B cell (primary cell): ENCODE measurements around the gene PCDHGA10. TPM values are rescaled to one million over a fixed set of nuclear protein-coding genes. Genes with fewer than 3 reads are reported as not detected.
"Not testable (repeated sequence)": the region's sequence is repeated elsewhere in the genome, so short reads cannot be mapped to it uniquely, and the experiment has no call there.

Source experiments
- ATAC-seq: fragments of 200-7000 bp; cut with Tn5 transposase; one replicate; pipeline ENCODE4 v1.10.0; 2021; ENCODE audit warnings: low read depth, mild to moderate bottlenecking, moderate number of reproducible peaks, moderate library complexity
- CTCF ChIA-PET: fragments of 350-600 bp; sonication (Branson Sonifier 250); formaldehyde crosslinking; loops from one replicate; lab custom pipeline; 2021; ENCODE audit warnings: antibody characterized with exemption, inconsistent platforms; lab: Charles Lee
- POLR2A ChIA-PET: fragments of 350-600 bp; sonication (Branson Sonifier 250); formaldehyde crosslinking; loops from one replicate; lab custom pipeline; 2021; ENCODE audit warnings: antibody characterized with exemption; lab: Charles Lee
- DNase-seq: peaks from one replicate; pipeline ENCODE4 v3.0.0; 2013
- H2AFZ ChIP-seq: 2 replicates; pipeline ENCODE4 v1.6.1; 2012; ENCODE audit warnings: mild to moderate bottlenecking, low read depth, low read length; ENCODE audit not compliant: insufficient read depth, poor library complexity, severe bottlenecking
- H3K27ac ChIP-seq, 2 donors: 1 replicate in 1 of 2; 2 replicates in 1 of 2; pipeline ENCODE4 v1.5.1; 2012 to 2013; ENCODE audit warnings: low read length in 2 of 2, mild to moderate bottlenecking in 2 of 2, moderate library complexity in 1 of 2
- H3K27me3 ChIP-seq, 4 experiments: fragments of 200-600 bp in 1 of 4; sonication (generic) in 1 of 4; replicated peaks in 1 of 4; 1 replicate in 2 of 4; 2 replicates in 2 of 4; pipeline versions ENCODE4 v1.6.1 to v1.7.0; 2013 to 2016; ENCODE audit warnings: low read length in 3 of 4, mild to moderate bottlenecking in 2 of 4, mixed read lengths in 1 of 4, moderate library complexity in 1 of 4; ENCODE audit not compliant: insufficient read depth in 4 of 4, control insufficient read depth in 3 of 4; ENCODE audit errors: control extremely low read depth in 1 of 4
- H3K36me3 ChIP-seq, 2 experiments: replicated peaks in 1 of 2; 1 replicate in 1 of 2; 2 replicates in 1 of 2; pipeline versions ENCODE4 v1.6.1 to v1.7.1; 2013; ENCODE audit warnings: low read length in 1 of 2; ENCODE audit not compliant: insufficient read depth in 2 of 2, control insufficient read depth in 1 of 2; ENCODE audit errors: control extremely low read depth in 1 of 2, extremely low read depth in 1 of 2
- H3K4me1 ChIP-seq, 2 donors: fragments of 200-600 bp in 1 of 2; sonication (generic) in 1 of 2; 1 replicate in 1 of 2; 2 replicates in 1 of 2; pipeline versions ENCODE4 v1.5.1 to v1.6.1; 2013 to 2017; ENCODE audit warnings: low read length in 2 of 2; ENCODE audit not compliant: control insufficient read depth in 2 of 2, insufficient read depth in 2 of 2
- H3K4me2 ChIP-seq: replicated peaks from 2 replicates; pipeline ENCODE3; 2012; ENCODE audit warnings: mild to moderate bottlenecking, low read depth, low read length; ENCODE audit not compliant: poor library complexity, severe bottlenecking
- H3K4me3 ChIP-seq, 5 experiments: fragments of 200-600 bp in 1 of 5; sonication (generic) in 1 of 5; 1 replicate in 3 of 5; 2 replicates in 2 of 5; pipeline versions ENCODE4 v1.5.1 to v1.7.0; 2011 to 2016; ENCODE audit warnings: low read length in 4 of 5, mild to moderate bottlenecking in 4 of 5, low read depth in 2 of 5, control low read depth in 1 of 5, moderate library complexity in 1 of 5; ENCODE audit not compliant: insufficient read depth in 1 of 5; ENCODE audit errors: control extremely low read depth in 1 of 5, extremely low read depth in 1 of 5
- H3K79me2 ChIP-seq: fragments of 200-600 bp; sonication (generic); one replicate; pipeline ENCODE4 v1.6.0; 2016; ENCODE audit warnings: low read length; ENCODE audit not compliant: control insufficient read depth, insufficient read depth
- H3K9ac ChIP-seq: fragments of 200-600 bp; sonication (generic); 2 replicates; pipeline ENCODE4 v1.6.1; 2017; ENCODE audit warnings: mild to moderate bottlenecking, low read length, moderate library complexity
- H3K9me3 ChIP-seq, 3 donors: one replicate each; pipeline versions ENCODE4 v1.6.1 to v1.7.1; 2013; ENCODE audit warnings: low read length in 2 of 3; ENCODE audit not compliant: control insufficient read depth in 2 of 3, insufficient read depth in 1 of 3; ENCODE audit errors: control extremely low read depth in 1 of 3
- H4K20me1 ChIP-seq: 2 replicates; pipeline ENCODE4 v1.6.0; 2012; ENCODE audit warnings: mild to moderate bottlenecking, low read length; ENCODE audit not compliant: insufficient read depth, control insufficient read depth, poor library complexity, severe bottlenecking
- H3K27ac Mint-ChIP-seq: one replicate; pipeline ENCODE4 v1.8.0; 2021; ENCODE audit warnings: mixed read lengths
- H3K27me3 Mint-ChIP-seq: one replicate; pipeline ENCODE4 v1.8.0; 2021; ENCODE audit warnings: mixed read lengths
- H3K4me1 Mint-ChIP-seq: one replicate; pipeline ENCODE4 v1.8.0; 2021; ENCODE audit warnings: mixed read lengths
- H3K4me3 Mint-ChIP-seq: one replicate; pipeline ENCODE4 v1.8.0; 2021; ENCODE audit warnings: mixed read lengths
- H3K9me3 Mint-ChIP-seq: one replicate; pipeline ENCODE4 v1.8.0; 2022; ENCODE audit warnings: mixed read lengths; ENCODE audit not compliant: insufficient read depth
- EZH2 ChIP-seq: IDR thresholded peaks from 2 replicates; pipeline ENCODE4 v1.6.1; 2012; ENCODE audit warnings: borderline replicate concordance, low read depth, mild to moderate bottlenecking, moderate library complexity, low read length; ENCODE audit not compliant: insufficient read depth, poor library complexity, severe bottlenecking
- WGBS: methylation state at CpG from one replicate; pipeline ENCODE4 v1.1.5; 2013; ENCODE audit warnings: missing lambda C conversion rate; ENCODE audit not compliant: insufficient coverage; 5-methylcytosine and 5-hydroxymethylcytosine counted together
- intact Hi-C: fragments of 100-400 bp; cut with micrococcal nuclease; formaldehyde crosslinking; loops from one replicate; pipeline ENCODE4 v1.10.0; 2022
- polyA plus RNA-seq: library from polyadenylated mRNA; depleted of rRNA; stranded (reverse); fragments of >200 nt; gene quantifications from 2 replicates; pipeline ENCODE4 v1.2.3, GENCODE V29; 2012
- total RNA-seq, 2 donors: library from RNA; stranded (reverse); fragments of 120-200 nt in 1 of 2; gene quantifications; 1 replicate in 1 of 2; 2 replicates in 1 of 2; pipeline versions ENCODE4 v1.2.3 to v1.2.4, GENCODE V29; 2013 to 2022
- TF ChIP-seq, protein P1 (sequence below): fragments of 200-600 bp; IDR thresholded peaks from one replicate; pipeline ENCODE4 v1.8.0; 2022; ENCODE audit warnings: antibody characterized with exemption, mild to moderate bottlenecking

Gene PCDHGA10
- total and polyA plus RNA-seq, 2 donors (not counting 1 experiment from before 2014, with no cell fraction given), result 0.10 to 1.9 TPM

DNA sequence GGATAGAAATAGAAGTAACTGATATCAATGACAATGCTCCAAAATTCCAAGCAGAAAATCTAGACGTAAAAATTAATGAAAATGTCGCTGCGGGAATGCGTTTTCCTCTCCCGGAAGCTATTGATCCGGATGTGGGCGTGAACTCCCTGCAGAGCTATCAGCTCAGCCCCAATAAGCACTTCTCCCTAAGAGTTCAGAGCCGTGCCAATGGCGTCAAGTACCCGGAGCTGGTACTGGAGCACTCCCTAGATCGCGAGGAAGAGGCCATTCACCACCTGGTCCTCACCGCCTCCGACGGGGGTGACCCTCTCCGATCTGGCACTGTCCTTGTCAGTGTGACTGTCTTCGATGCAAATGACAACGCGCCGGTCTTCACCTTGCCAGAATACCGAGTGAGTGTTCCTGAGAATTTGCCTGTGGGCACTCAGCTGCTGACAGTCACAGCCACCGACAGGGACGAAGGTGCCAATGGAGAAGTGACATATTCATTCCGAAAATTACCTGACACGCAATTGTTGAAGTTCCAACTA lies 818 bp downstream of the PCDHGA10 start:
- ATAC-seq (no peak), DNase-seq (peak; percentile 25)
- Histone ChIP-seq H3K4me2 (peak overlapping the region; percentile 74), H3K79me2 (no peaks in the 10 kb centered on the region), H3K4me3 (peak overlapping the region in 4 of 5 experiments; percentile 36 to 63 (median 46)), H4K20me1 (no peaks in the 10 kb centered on the region), H2AFZ (peak overlapping the region; percentile 77), H3K27ac (no peak overlapping the region), H3K36me3 (no peaks in the 10 kb centered on the region), H3K27me3 (peaks cover 2 to 69% (median 58%) of the 10 kb centered on the region in 4 experiments), H3K4me1 (peaks cover 11 to 15% of the 10 kb centered on the region in 2 donors), H3K9ac (peak overlapping the region; percentile 63), H3K9me3 (peaks cover 0 to 58% (median 23%) of the 10 kb centered on the region in 3 donors)
- intact Hi-C loops, result loop anchor here (10.0 kb wide), 1 partner anchor 89 kb away; the partner anchor contains the start of gene TAF7
- POLR2A ChIA-PET, result no interaction called here
- Mint-ChIP-seq H3K27ac (no peak overlapping the region), H3K27me3 (peaks cover 62% of the 10 kb centered on the region), H3K4me1 (peaks cover 18% of the 10 kb centered on the region), H3K9me3 (peaks cover 9% of the 10 kb centered on the region), H3K4me3 (peak overlapping the region; percentile 87)
- WGBS, result 14% methylated on average over 23 of the region's 25 CpGs
- CTCF ChIA-PET, result interaction anchor here (0.8 to 6.3 kb wide), 18 partner anchors 8 to 153 kb away, joined by 3 to 56 read pairs (median 4); partner anchors contain the start of genes PCDHGA11, PCDHGA12, PCDHGA9 and PCDHGB3
- TF ChIP-seq, protein P1, sequence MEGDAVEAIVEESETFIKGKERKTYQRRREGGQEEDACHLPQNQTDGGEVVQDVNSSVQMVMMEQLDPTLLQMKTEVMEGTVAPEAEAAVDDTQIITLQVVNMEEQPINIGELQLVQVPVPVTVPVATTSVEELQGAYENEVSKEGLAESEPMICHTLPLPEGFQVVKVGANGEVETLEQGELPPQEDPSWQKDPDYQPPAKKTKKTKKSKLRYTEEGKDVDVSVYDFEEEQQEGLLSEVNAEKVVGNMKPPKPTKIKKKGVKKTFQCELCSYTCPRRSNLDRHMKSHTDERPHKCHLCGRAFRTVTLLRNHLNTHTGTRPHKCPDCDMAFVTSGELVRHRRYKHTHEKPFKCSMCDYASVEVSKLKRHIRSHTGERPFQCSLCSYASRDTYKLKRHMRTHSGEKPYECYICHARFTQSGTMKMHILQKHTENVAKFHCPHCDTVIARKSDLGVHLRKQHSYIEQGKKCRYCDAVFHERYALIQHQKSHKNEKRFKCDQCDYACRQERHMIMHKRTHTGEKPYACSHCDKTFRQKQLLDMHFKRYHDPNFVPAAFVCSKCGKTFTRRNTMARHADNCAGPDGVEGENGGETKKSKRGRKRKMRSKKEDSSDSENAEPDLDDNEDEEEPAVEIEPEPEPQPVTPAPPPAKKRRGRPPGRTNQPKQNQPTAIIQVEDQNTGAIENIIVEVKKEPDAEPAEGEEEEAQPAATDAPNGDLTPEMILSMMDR, result no peak
- TF ChIP-seq EZH2, result no peak

DNA sequence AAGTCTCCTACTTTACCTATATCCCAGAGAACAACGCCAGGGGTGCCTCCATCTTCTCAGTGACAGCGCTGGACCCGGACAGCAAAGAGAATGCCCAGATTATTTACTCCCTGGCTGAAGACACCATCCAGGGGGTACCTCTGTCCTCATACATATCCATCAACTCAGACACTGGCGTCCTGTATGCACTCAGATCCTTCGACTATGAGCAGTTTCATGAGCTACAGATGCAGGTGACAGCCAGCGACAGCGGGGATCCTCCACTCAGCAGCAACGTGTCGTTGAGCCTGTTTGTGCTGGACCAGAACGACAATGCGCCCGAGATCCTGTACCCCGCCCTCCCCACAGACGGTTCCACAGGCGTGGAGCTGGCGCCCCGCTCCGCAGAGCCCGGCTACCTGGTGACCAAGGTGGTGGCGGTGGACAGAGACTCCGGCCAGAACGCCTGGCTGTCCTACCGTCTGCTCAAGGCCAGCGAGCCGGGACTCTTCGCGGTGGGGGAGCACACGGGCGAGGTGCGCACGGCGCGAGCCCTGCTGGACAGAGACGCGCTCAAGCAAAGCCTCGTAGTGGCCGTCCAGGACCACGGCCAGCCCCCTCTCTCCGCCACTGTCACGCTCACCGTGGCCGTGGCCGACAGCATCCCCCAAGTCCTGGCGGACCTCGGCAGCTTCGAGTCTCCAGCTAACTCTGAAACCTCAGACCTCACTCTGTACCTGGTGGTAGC lies 1.9 kb downstream of the PCDHGA10 start:
- Histone ChIP-seq H3K9me3 (peaks cover 0 to 59% (median 25%) of the 10 kb centered on the region in 3 donors), H3K4me1 (peaks cover 11 to 15% of the 10 kb centered on the region in 2 donors), H3K27me3 (peaks cover 2 to 69% (median 57%) of the 10 kb centered on the region in 4 experiments)
- intact Hi-C loops, result loop anchor here (10.0 kb wide), 1 partner anchor 90 kb away; the partner anchor contains the start of gene TAF7
- ATAC-seq, H3K27ac ChIP-seq, H3K4me3 ChIP-seq, H2AFZ ChIP-seq, H3K79me2 ChIP-seq, H3K9ac ChIP-seq, H4K20me1 ChIP-seq, H3K4me2 ChIP-seq, POLR2A ChIA-PET, H3K9me3 Mint-ChIP-seq, H3K36me3 ChIP-seq: not testable (repeated sequence)
- WGBS, result 37% methylated on average over 43 of the region's 46 CpGs
- CTCF ChIA-PET, result interaction anchor here (0.5 to 6.3 kb wide), 7 partner anchors 17 to 149 kb away, joined by 3 to 56 read pairs (median 5); partner anchors contain the start of gene PCDHGB5
- Mint-ChIP-seq H3K4me1 (peaks cover 18% of the 10 kb centered on the region), H3K27ac (peak overlapping the region; percentile 21), H3K27me3 (peaks cover 60% of the 10 kb centered on the region), H3K4me3 (peak overlapping the region; percentile 57)
- peak; percentile 8 for DNase-seq

GRCh38 chr5:141415275-141415618 lies 2.5 kb downstream of the PCDHGA10 start:
- H3K9ac ChIP-seq, H3K36me3 ChIP-seq, H3K4me2 ChIP-seq, H3K27ac ChIP-seq, H3K79me2 ChIP-seq, H3K9me3 Mint-ChIP-seq, H3K4me3 Mint-ChIP-seq, H4K20me1 ChIP-seq, ATAC-seq, H2AFZ ChIP-seq: not testable (repeated sequence)
- intact Hi-C loops, result loop anchor here (10.0 kb wide), 1 partner anchor 90 kb away; the partner anchor contains the start of gene TAF7
- H3K27me3 Mint-ChIP-seq, result peaks cover 61% of the 10 kb centered on the region
- ChIA-PET POLR2A (interaction anchor here (0.7 kb wide), 1 partner anchor 497 kb away, joined by 3 read pairs; no protein-coding TSS in a partner anchor), CTCF (interaction anchor here (6.3 kb wide), 1 partner anchor 148 kb away, joined by 56 read pairs; no protein-coding TSS in a partner anchor)
- Histone ChIP-seq H3K9me3 (peaks cover 0 to 57% (median 27%) of the 10 kb centered on the region in 3 donors), H3K4me3 (peak overlapping the region in 1 of 5 experiments; percentile 12), H3K27me3 (peaks cover 2 to 68% (median 58%) of the 10 kb centered on the region in 4 experiments), H3K4me1 (peaks cover 11 to 15% of the 10 kb centered on the region in 2 donors)
- peaks cover 21% of the 10 kb centered on the region for H3K4me1 Mint-ChIP-seq
- H3K27ac Mint-ChIP-seq, result peak overlapping the region; percentile 46
- 30% methylated on average over 15 of the region's 24 CpGs for WGBS
- peak; percentile 18 for DNase-seq
